ENCODE data around the gene MID1IP1. TPM values are rescaled to one million over a fixed set of nuclear protein-coding genes. Genes with fewer than 3 reads are reported as not detected.
A peak's percentile ranks its signal among the peaks of the same experiment; 100 is the strongest.

Gene MID1IP1
- total and polyA plus RNA-seq, 4 experiments from 2014 or later = 11.9 to 73.8 (median 46.2) TPM

DNA sequence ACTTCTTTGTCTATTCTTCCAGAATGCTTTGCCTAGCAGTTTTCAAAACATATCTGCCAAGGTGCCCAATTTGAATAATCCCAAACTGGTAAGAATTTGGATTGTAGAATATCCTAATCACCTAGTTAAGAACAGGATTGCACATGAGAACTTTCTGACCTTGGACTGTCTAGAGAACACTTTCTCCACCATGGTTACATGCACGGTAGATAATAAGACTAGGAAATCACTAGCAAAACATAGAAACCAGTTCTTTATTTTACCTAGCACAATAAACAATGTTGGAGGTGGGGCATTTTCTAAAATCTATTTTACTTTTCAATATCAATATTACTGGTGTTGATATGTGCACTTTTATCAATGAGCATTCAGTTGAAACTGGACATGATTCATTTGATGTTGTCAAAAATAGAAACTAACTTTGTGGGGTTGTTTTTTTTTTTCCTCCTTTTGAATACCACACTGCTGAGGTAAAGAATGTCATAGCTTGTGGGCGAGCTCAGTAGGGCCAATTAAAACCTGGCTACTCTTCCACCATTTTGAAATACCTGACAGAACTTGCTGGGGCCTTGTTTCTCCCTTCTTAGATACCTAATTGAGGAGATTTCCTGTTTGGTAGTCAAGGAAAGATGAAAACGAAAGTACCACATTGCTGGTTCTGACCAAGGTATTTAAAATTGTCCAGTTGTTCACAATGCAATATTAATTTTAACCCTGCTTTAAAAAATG is 10.4 kb downstream of the MID1IP1 start:
- H3K27ac ChIP-seq (ENCODE audit: low read depth, low read length) = peak overlapping the region; percentile 49
- peaks cover 0 to 5% of the 10 kb centered on the region in 2 donors for H3K36me3 Mint-ChIP-seq
- peak overlapping the region; percentile 90 to 97 (median 91) for H3K27ac Mint-ChIP-seq
- H3K27me3 Mint-ChIP-seq = no peaks in the 10 kb centered on the region
- CTCF ChIA-PET (ENCODE audit: partially characterized antibody) = interaction anchor here (1.0 kb wide), 1 partner anchor 44 kb away, joined by 3 read pairs; no protein-coding TSS in a partner anchor
- peaks cover 36 to 60% (median 54%) of the 10 kb centered on the region in 4 donors for H3K4me1 Mint-ChIP-seq
- H3K27me3 ChIP-seq (ENCODE audit: insufficient read depth, low read length) = no peaks in the 10 kb centered on the region
- peaks cover 0 to 5% (median 0%) of the 10 kb centered on the region in 8 donors for H3K9me3 Mint-ChIP-seq
- no peaks in the 10 kb centered on the region for H3K9me3 ChIP-seq (ENCODE audit: control insufficient read depth in 1 of 2, low read length in 2 of 2)
- no peaks in the 10 kb centered on the region for H3K36me3 ChIP-seq (ENCODE audit: insufficient read depth, low read length)
- H3K4me1 ChIP-seq (ENCODE audit: insufficient read depth, low read length) = peaks cover 83% of the 10 kb centered on the region
- POLR2A ChIA-PET (ENCODE audit: partially characterized antibody) = interaction anchor here (0.9 to 3.8 kb wide), 3 partner anchors 8 to 15 kb away, joined by 3 to 20 read pairs (median 7); partner anchors contain the start of gene MID1IP1
- H3K4me3 Mint-ChIP-seq = peak overlapping the region; percentile 42 to 81 (median 68)
- H3K4me3 ChIP-seq (ENCODE audit: low read length in 2 of 2) = no peak overlapping the region
- DNase-seq = peak; percentile 46 to 62 (median 46)
- intact Hi-C loops (cut with micrococcal nuclease) = no loop called here

DNA sequence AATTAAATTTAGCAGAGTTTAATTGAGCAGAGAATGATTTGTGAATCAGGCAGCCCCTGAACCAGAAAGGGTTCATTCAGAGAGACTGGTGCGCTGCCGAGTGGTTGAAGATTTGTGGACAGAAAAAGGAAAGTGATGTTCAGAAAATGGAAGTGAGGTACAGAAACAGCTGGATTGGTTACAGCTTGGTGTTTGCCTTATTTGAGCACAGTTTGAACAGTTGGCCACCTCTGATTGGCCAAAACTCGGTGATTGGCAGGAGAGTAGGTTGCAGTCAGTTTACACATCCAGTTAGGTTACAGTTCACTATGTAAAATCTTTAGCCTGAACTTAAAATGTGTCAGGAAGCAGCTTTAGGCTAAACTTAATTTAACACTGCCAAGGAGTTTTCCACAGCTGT is 14.9 kb downstream of the MID1IP1 start:
- Mint-ChIP-seq H3K4me1 (peaks cover 19 to 30% (median 24%) of the 10 kb centered on the region in 4 donors), H3K27ac (peak overlapping the region in 4 of 7 donors; percentile 48 to 88 (median 84)), H3K36me3 (peaks cover 0 to 2% of the 10 kb centered on the region in 2 donors), H3K9me3 (peaks cover 0 to 5% (median 0%) of the 10 kb centered on the region in 8 donors), H3K4me3 (peak overlapping the region in 4 of 8 donors; percentile 29 to 64 (median 40)), H3K27me3 (no peaks in the 10 kb centered on the region)
- no peaks in the 10 kb centered on the region for H3K9me3 ChIP-seq (ENCODE audit: control insufficient read depth in 1 of 2, low read length in 2 of 2)
- H3K27me3 ChIP-seq (ENCODE audit: insufficient read depth, low read length) = no peaks in the 10 kb centered on the region
- intact Hi-C loops (cut with micrococcal nuclease) = loop anchor here (1.0 to 2.0 kb wide), 2 partner anchors 10 to 15 kb away; partner anchors contain the start of gene MID1IP1
- POLR2A ChIA-PET (ENCODE audit: partially characterized antibody) = interaction anchor here (2.2 to 2.5 kb wide), 2 partner anchors 12 to 63 kb away, joined by 11 to 91 read pairs; partner anchors contain the start of gene MID1IP1
- peak in 4 of 5 donors; percentile 41 to 54 (median 47) for DNase-seq
- no peaks in the 10 kb centered on the region for H3K36me3 ChIP-seq (ENCODE audit: insufficient read depth, low read length)
- peaks cover 78% of the 10 kb centered on the region for H3K4me1 ChIP-seq (ENCODE audit: insufficient read depth, low read length)
- no peak overlapping the region for H3K4me3 ChIP-seq (ENCODE audit: low read length in 2 of 2)
- H3K27ac ChIP-seq (ENCODE audit: low read depth, low read length) = peak overlapping the region; percentile 49
- CTCF ChIA-PET (ENCODE audit: partially characterized antibody) = interaction anchor here (1.2 to 2.1 kb wide), 2 partner anchors 10 to 16 kb away, joined by 3 to 7 read pairs; partner anchors contain the start of gene MID1IP1

DNA sequence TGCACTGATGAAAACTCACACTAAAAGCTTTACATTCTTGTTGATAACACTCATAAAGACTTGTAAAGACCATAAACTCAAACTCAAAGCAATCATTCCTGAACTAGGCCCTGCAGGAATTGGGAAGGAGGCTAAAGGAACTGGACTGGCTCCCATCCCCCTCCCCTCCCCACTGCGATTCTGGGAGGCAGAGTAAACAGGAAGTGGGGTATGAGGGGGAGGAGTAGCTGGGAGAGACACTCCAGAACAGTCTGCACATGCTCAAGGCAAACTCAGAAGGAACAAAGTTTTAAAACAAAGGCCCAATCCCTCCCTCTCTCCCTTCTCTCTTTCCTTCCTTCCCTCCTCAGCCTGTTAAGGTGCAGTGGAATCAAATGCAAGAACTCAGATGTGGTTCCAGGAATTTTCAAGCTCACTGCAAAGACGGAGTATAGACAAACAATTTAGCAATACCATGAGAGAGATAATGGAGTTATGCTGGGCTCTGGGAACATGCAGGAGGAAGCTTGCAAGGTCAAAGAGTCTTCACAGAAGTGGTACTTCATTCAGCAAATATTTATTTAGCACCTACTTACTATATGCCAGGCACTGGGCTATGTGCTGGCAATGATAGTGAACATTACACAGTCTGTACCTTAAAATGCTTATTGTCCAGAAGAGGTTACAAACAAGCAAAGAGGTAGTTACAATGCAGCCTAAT is 15.9 kb downstream of the MID1IP1 start:
- no peak overlapping the region for H3K4me3 ChIP-seq (ENCODE audit: low read length in 2 of 2)
- DNase-seq = no peak
- intact Hi-C loops (cut with micrococcal nuclease) = loop anchor here (2.0 kb wide), 1 partner anchor 16 kb away; the partner anchor contains the start of gene MID1IP1

DNA sequence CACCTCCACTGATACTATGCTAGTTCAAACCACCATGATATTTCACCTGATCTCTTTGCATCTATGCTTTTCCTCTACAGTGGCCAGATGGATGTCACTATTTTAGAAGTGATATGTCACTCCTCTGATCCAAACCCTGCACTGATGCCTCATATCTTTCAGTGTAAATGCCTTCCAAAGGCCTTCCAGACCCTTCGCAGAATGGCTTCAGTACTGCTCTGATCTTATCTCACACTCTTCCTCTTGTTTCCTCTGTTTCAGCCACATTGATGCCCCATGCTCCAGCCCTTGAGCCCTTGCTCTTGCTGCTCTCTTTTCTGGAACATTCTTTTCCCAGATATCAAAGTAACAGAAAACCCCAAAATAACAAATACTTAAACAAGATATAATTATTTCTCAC is 17.9 kb downstream of the MID1IP1 start:
- Mint-ChIP-seq H3K27ac (no peak overlapping the region), H3K4me1 (peaks cover 0 to 12% (median 4%) of the 10 kb centered on the region in 4 donors), H3K27me3 (no peaks in the 10 kb centered on the region), H3K4me3 (no peak overlapping the region), H3K9me3 (no peaks in the 10 kb centered on the region), H3K36me3 (no peaks in the 10 kb centered on the region)
- intact Hi-C loops (cut with micrococcal nuclease) = no loop called here
- no peak overlapping the region for H3K4me3 ChIP-seq (ENCODE audit: low read length in 2 of 2)
- ChIA-PET POLR2A (ENCODE audit: partially characterized antibody) (interaction anchor here (1.3 to 1.6 kb wide), 2 partner anchors 9 to 15 kb away, joined by 3 to 7 read pairs; no protein-coding TSS in a partner anchor), CTCF (ENCODE audit: partially characterized antibody) (no interaction called here)
- H3K36me3 ChIP-seq (ENCODE audit: insufficient read depth, low read length) = no peaks in the 10 kb centered on the region
- no peaks in the 10 kb centered on the region for H3K27me3 ChIP-seq (ENCODE audit: insufficient read depth, low read length)
- peaks cover 53% of the 10 kb centered on the region for H3K4me1 ChIP-seq (ENCODE audit: insufficient read depth, low read length)
- no peak for DNase-seq
- H3K9me3 ChIP-seq (ENCODE audit: control insufficient read depth in 1 of 2, low read length in 2 of 2) = no peaks in the 10 kb centered on the region
- no peak overlapping the region for H3K27ac ChIP-seq (ENCODE audit: low read depth, low read length)

More for the DNA sequence above, 15.9 kb downstream of the MID1IP1 start:
- Histone ChIP-seq H3K27me3 (ENCODE audit: insufficient read depth, low read length) (no peaks in the 10 kb centered on the region), H3K36me3 (ENCODE audit: insufficient read depth, low read length) (no peaks in the 10 kb centered on the region), H3K9me3 (ENCODE audit: control insufficient read depth in 1 of 2, low read length in 2 of 2) (no peaks in the 10 kb centered on the region), H3K4me1 (ENCODE audit: insufficient read depth, low read length) (peaks cover 68% of the 10 kb centered on the region), H3K27ac (ENCODE audit: low read depth, low read length) (peak overlapping the region; percentile 49)
- CTCF ChIA-PET (ENCODE audit: partially characterized antibody) = interaction anchor here (1.2 to 2.1 kb wide), 2 partner anchors 11 to 17 kb away, joined by 3 to 7 read pairs; partner anchors contain the start of gene MID1IP1
- H3K4me1 Mint-ChIP-seq = peaks cover 9 to 20% (median 14%) of the 10 kb centered on the region in 4 donors
- peaks cover 0 to 5% (median 0%) of the 10 kb centered on the region in 8 donors for H3K9me3 Mint-ChIP-seq
- no peaks in the 10 kb centered on the region for H3K36me3 Mint-ChIP-seq
- H3K4me3 Mint-ChIP-seq = peak overlapping the region in 5 of 8 donors; percentile 23 to 79 (median 49)
- peak overlapping the region in 1 of 7 donors; percentile 88 for H3K27ac Mint-ChIP-seq
- no peaks in the 10 kb centered on the region for H3K27me3 Mint-ChIP-seq
- POLR2A ChIA-PET (ENCODE audit: partially characterized antibody) = interaction anchor here (2.2 to 2.5 kb wide), 2 partner anchors 13 to 62 kb away, joined by 11 to 91 read pairs; partner anchors contain the start of gene MID1IP1

DNA sequence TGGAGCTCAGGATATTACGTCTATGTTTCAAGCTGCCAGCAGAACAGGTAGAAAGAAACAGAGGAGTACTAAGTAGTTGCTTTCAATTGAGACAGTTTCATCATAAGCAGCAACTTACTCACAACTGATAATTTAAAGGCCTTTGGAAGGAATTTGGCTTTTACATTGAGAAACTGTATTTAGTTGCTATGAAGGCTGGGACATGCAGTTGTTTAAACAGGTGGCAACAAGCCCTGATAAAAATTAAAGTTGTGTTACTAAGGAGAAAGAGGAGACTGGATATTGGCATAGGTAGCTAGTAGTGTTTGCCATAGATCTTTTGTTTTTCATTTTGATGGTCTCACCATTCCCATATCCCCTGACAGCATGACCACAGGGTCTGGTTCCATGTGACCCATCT is 18.4 kb downstream of the MID1IP1 start:
- no peaks in the 10 kb centered on the region for H3K27me3 ChIP-seq (ENCODE audit: insufficient read depth, low read length)
- intact Hi-C loops (cut with micrococcal nuclease) = no loop called here
- Mint-ChIP-seq H3K36me3 (no peaks in the 10 kb centered on the region), H3K9me3 (no peaks in the 10 kb centered on the region), H3K4me1 (peaks cover 0 to 12% (median 4%) of the 10 kb centered on the region in 4 donors), H3K4me3 (no peak overlapping the region), H3K27me3 (no peaks in the 10 kb centered on the region), H3K27ac (no peak overlapping the region)
- no peak for DNase-seq
- ChIA-PET POLR2A (ENCODE audit: partially characterized antibody) (interaction anchor here (1.6 kb wide), 1 partner anchor 10 kb away, joined by 7 read pairs; no protein-coding TSS in a partner anchor), CTCF (ENCODE audit: partially characterized antibody) (no interaction called here)
- H3K4me3 ChIP-seq (ENCODE audit: low read length in 2 of 2) = no peak overlapping the region
- peaks cover 50% of the 10 kb centered on the region for H3K4me1 ChIP-seq (ENCODE audit: insufficient read depth, low read length)
- H3K36me3 ChIP-seq (ENCODE audit: insufficient read depth, low read length) = no peaks in the 10 kb centered on the region
- no peaks in the 10 kb centered on the region for H3K9me3 ChIP-seq (ENCODE audit: control insufficient read depth in 1 of 2, low read length in 2 of 2)
- H3K27ac ChIP-seq (ENCODE audit: low read depth, low read length) = no peak overlapping the region

DNA sequence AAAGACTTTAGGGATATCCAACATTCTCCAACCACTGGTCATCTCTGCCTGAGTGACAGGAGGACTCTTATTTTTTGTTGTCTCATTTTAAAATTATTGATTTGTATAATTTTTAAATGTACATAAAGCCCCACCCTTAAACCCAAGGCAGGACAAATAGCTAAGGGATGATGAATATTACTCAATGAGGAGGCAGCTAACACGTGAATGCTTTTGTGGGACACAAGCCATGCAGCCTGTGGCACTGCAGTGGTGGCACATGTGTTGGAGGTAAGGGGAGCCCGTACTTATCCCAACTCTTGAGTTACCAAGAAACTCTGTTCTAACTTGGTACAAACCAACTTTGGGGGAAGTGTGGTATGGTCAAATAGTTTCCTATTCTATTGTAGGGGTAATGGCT is 19.5 kb downstream of the MID1IP1 start:
- ChIA-PET POLR2A (ENCODE audit: partially characterized antibody) (interaction anchor here (1.6 kb wide), 2 partner anchors 11 to 15 kb away, joined by 7 read pairs; no protein-coding TSS in a partner anchor), CTCF (ENCODE audit: partially characterized antibody) (no interaction called here)
- Histone ChIP-seq H3K4me3 (ENCODE audit: low read length in 2 of 2) (no peak overlapping the region), H3K9me3 (ENCODE audit: control insufficient read depth in 1 of 2, low read length in 2 of 2) (no peaks in the 10 kb centered on the region), H3K27me3 (ENCODE audit: insufficient read depth, low read length) (no peaks in the 10 kb centered on the region), H3K27ac (ENCODE audit: low read depth, low read length) (no peak overlapping the region), H3K4me1 (ENCODE audit: insufficient read depth, low read length) (peaks cover 45% of the 10 kb centered on the region), H3K36me3 (ENCODE audit: insufficient read depth, low read length) (no peaks in the 10 kb centered on the region)
- peaks cover 0 to 9% (median 2%) of the 10 kb centered on the region in 4 donors for H3K4me1 Mint-ChIP-seq
- no peaks in the 10 kb centered on the region for H3K36me3 Mint-ChIP-seq
- peaks cover 0 to 1% of the 10 kb centered on the region in 2 donors for H3K27me3 Mint-ChIP-seq
- peaks cover 0 to 3% (median 0%) of the 10 kb centered on the region in 8 donors for H3K9me3 Mint-ChIP-seq
- no peak overlapping the region for H3K27ac Mint-ChIP-seq
- intact Hi-C loops (cut with micrococcal nuclease) = no loop called here
- no peak for DNase-seq
- H3K4me3 Mint-ChIP-seq = no peak overlapping the region
